ENCODE data around the gene NFKBIB. TPM values are rescaled to one million over a fixed set of nuclear protein-coding genes. Genes with fewer than 3 reads are reported as not detected.

The NFKBIB gene
- total RNA-seq, 1 experiment from 2014 or later: 33.8 TPM

DNA sequence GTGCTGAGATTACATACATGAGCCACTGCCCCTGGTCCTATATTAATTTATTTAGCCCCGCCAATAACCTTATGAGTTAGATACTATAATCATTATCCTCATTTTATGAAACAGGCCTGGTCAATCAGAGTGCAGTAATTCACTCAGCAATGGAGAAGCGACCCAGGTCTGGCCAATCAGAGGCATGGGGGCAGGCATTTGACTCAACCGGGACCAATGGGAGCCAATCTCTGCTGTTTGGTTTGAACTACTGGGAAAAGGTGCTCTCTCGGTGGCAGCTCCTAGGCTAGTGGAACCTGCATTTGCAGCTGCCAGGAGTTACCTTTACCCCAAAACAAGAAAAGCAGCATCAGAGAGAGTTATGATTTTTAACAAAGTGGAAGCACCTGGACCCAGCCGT lies 6.9 kb upstream of the NFKBIB start:
- no peaks in the 10 kb centered on the region for H3K36me3 Mint-ChIP-seq (ENCODE audit: insufficient read depth in 1 of 3, low read depth in 3 of 3)
- H4K8ac ChIP-seq (replicated peaks; ENCODE audit: insufficient read length, low read depth, low read length): no peak overlapping the region
- H2BK5ac ChIP-seq (ENCODE audit: insufficient read length, low read length): no peak overlapping the region
- WGBS (ENCODE audit: extremely low coverage, insufficient read length, low lambda C conversion rate): no CpG with 5 or more reads among the region's 5 CpGs
- H3K27ac Mint-ChIP-seq: no peak overlapping the region
- no peaks in the 10 kb centered on the region for H3K4me1 ChIP-seq (ENCODE audit: insufficient read depth, low read length)
- no peak overlapping the region for H2BK20ac ChIP-seq (ENCODE audit: low read depth, low read length, poor library complexity, severe bottlenecking)
- no peak overlapping the region for H2AFZ ChIP-seq (ENCODE audit: low read length)
- no peak overlapping the region for H2BK12ac ChIP-seq (ENCODE audit: insufficient read length, low read depth, low read length)
- H3K27ac ChIP-seq (ENCODE audit: insufficient read length, low read depth, low read length): no peak overlapping the region
- peaks cover 3% of the 10 kb centered on the region for H3K27me3 Mint-ChIP-seq (ENCODE audit: low read depth)
- H3K4ac ChIP-seq (ENCODE audit: low read depth, low read length): no peak overlapping the region
- H4K20me1 ChIP-seq (ENCODE audit: control insufficient read depth, insufficient read depth, insufficient read length): no peaks in the 10 kb centered on the region
- H3K4me1 Mint-ChIP-seq: no peaks in the 10 kb centered on the region
- H3K79me1 ChIP-seq (ENCODE audit: insufficient read depth, low read depth, low read length, poor library complexity, severe bottlenecking): no peaks in the 10 kb centered on the region
- no peaks in the 10 kb centered on the region for H3K23me2 ChIP-seq (ENCODE audit: insufficient read length, low read depth, low read length, poor library complexity, severe bottlenecking)
- TF ChIP-seq, protein P1, sequence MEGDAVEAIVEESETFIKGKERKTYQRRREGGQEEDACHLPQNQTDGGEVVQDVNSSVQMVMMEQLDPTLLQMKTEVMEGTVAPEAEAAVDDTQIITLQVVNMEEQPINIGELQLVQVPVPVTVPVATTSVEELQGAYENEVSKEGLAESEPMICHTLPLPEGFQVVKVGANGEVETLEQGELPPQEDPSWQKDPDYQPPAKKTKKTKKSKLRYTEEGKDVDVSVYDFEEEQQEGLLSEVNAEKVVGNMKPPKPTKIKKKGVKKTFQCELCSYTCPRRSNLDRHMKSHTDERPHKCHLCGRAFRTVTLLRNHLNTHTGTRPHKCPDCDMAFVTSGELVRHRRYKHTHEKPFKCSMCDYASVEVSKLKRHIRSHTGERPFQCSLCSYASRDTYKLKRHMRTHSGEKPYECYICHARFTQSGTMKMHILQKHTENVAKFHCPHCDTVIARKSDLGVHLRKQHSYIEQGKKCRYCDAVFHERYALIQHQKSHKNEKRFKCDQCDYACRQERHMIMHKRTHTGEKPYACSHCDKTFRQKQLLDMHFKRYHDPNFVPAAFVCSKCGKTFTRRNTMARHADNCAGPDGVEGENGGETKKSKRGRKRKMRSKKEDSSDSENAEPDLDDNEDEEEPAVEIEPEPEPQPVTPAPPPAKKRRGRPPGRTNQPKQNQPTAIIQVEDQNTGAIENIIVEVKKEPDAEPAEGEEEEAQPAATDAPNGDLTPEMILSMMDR (conservative IDR thresholded peaks at IDR 0.05): no peak
- no peaks in the 10 kb centered on the region for H3K9me3 Mint-ChIP-seq
- H4K91ac ChIP-seq (ENCODE audit: insufficient read length, low read depth, low read length): no peak overlapping the region
- H3K23ac ChIP-seq (ENCODE audit: insufficient read length, low read depth, low read length): no peak overlapping the region
- H2BK120ac ChIP-seq (ENCODE audit: low read depth, low read length, poor library complexity, severe bottlenecking): no peak overlapping the region
- H3K14ac ChIP-seq (ENCODE audit: insufficient read depth, low read length): no peak overlapping the region
- H3K9me3 ChIP-seq (ENCODE audit: control insufficient read depth, low read depth, low read length): no peaks in the 10 kb centered on the region
- no peak overlapping the region for H3K4me2 ChIP-seq (ENCODE audit: insufficient read depth, insufficient read length, low read length)
- no peaks in the 10 kb centered on the region for H3K27me3 ChIP-seq (ENCODE audit: insufficient read depth, low read length)
- H3K79me2 ChIP-seq (ENCODE audit: insufficient read depth, low read length): no peaks in the 10 kb centered on the region
- no peak for DNase-seq
- H3K4me3 Mint-ChIP-seq: no peak overlapping the region
- H3K18ac ChIP-seq (ENCODE audit: insufficient read length, low read depth, low read length): no peak overlapping the region
- H4K5ac ChIP-seq (ENCODE audit: insufficient read length, low read depth, low read length): no peak overlapping the region
- H2AK5ac ChIP-seq (ENCODE audit: insufficient read length, low read length): no peak overlapping the region
- H3T11ph ChIP-seq (ENCODE audit: low read length): no peak overlapping the region
- no peak overlapping the region for H2BK15ac ChIP-seq (ENCODE audit: low read depth, low read length)
- H3K9ac ChIP-seq (ENCODE audit: extremely low read depth, insufficient read length, low read length): no peak overlapping the region
- H3K56ac ChIP-seq (ENCODE audit: insufficient read length, low read depth, low read length): no peak overlapping the region
